Fibroblast of skin of right quadriceps (primary cell): ENCODE measurements around the gene DYNLT2B.
"Not testable (repeated sequence)": the region's sequence is repeated elsewhere in the genome, so short reads cannot be mapped to it uniquely, and the experiment has no call there.

Experiments
- DNase-seq: peaks from one replicate; pipeline ENCODE4 v3.0.0-alpha.2; 2013

The DYNLT2B gene

DNA sequence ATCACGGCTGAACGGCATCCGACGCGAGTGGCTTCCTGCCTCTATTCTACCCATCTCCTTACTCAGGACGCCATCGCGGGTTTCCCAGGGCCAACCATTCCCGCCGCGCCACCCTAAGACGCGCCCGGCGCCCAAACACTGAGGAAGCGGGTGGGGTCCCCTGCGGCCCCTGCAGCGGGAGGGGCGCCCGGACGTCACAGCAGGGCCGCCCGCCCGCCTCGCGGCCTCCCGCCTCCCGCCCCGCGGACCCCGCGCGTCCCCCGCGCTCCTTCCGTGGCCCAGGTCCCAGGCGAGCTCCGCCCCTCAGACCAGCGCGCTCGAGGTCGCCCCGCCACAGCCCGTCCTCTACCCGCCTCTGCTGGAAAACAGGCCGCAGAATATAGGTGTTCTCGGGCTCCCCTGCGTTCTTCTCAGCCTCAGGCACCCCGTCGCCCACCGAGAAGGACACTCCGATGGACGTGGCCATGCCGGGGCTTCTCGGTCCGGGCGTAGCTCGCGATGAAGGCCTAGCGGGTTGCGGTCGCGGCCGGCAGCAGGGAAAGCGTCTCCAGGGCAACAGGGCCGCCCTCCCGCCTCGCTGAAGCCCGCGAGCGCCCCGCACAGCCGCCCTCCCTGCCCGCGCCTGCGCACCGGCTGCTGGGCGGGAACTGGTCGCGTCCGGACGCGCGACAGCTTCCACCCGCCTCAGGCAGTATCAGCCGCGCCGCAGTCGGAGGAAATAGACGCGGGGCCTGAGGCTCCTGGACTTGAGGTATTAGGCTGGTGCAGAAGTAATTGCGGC lies at the start of gene DYNLT2B:
Gene DYNLT2B, minus strand, starts transcription at position 554 of the 781 bp plus-strand sequence. Its CDS starts 88 bp downstream, at position 466.
- peak; percentile 88 for DNase-seq

DNA sequence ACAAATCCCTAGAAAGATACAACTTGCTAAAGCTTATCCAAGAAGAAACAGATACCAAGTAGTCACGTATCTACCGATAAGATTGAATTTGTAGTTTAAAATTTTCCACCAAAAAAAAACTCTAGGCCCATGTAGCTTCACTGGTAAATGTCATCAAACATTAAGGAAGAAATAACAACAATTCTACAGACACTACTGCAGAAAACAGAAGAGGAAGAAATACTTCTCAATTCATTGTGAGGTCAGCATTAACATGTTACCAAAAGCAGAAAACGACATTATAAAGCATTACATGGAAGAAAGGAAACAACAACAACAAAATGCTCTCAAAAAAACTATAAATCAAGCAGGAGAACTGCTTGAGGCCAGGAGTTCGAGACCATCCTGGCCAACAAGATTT lies 47.7 kb upstream of the DYNLT2B start:
- DNase-seq: no peak

GRCh38 chr3:196360586-196360985 lies 42.5 kb upstream of the DYNLT2B start:
- no peak for DNase-seq

GRCh38 chr3:196358540-196358939 lies 40.5 kb upstream of the DYNLT2B start:
- not testable (repeated sequence) for DNase-seq

- no peak for DNase-seq
Measured at GRCh38 chr3:196357905-196358304, 39.9 kb upstream of the DYNLT2B start.

GRCh38 chr3:196356556-196356955 lies 38.5 kb upstream of the DYNLT2B start:
- DNase-seq: no peak

DNA sequence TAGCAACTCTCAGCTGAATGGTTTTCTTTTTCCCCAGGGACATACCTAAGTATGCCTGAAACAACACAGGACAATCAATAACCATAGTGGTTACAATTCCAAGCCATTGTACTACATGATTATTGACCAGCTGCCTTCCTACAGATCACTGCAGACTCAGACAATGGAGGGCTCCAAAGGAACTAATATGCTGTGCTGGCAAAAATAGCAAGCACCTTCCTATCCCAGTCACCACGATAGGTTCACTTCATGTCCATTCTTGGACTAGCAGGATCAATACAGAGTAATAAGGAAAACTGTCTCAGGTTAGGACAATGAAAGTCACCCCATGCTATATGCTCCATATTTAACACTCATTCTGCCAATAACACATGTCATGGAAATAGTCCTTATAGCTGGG lies 37.6 kb upstream of the DYNLT2B start:
- DNase-seq: no peak

- DNase-seq: no peak
Measured at GRCh38 chr3:196354132-196354531, 36.1 kb upstream of the DYNLT2B start.

DNA sequence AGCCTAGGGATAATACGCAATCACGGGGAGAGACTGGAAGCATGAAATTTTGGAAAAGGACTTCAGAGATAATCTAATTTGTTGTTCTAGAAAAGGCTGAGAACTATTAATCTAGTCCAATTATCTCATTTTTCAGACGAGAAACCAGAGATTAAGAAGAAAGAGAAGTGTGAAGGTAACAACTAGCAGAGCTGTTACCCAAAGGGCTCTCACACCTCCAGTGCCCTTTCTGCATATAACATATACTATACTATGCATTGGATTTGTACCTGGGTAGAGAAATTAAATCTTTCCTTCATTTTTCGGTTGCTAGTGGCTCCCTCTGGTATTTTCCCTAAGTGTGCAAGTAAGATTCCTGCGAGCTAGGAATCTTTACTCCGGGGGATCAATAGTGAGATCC lies 33.5 kb upstream of the DYNLT2B start:
- no peak for DNase-seq

GRCh38 chr3:196350067-196350466 lies 32.0 kb upstream of the DYNLT2B start:
- no peak for DNase-seq

GRCh38 chr3:196348698-196349097 lies 30.7 kb upstream of the DYNLT2B start:
- DNase-seq: no peak

- no peak for DNase-seq
Measured at GRCh38 chr3:196344663-196345062, 26.6 kb upstream of the DYNLT2B start.

GRCh38 chr3:196343917-196344316 lies 25.9 kb upstream of the DYNLT2B start:
- DNase-seq: not testable (repeated sequence)

GRCh38 chr3:196341137-196341536 lies 23.1 kb upstream of the DYNLT2B start:
- peak; percentile 58 for DNase-seq

GRCh38 chr3:196340466-196340865 lies 22.4 kb upstream of the DYNLT2B start:
- no peak for DNase-seq

GRCh38 chr3:196339493-196340254 lies 21.6 kb upstream of the DYNLT2B start:
- peak; percentile 54 for DNase-seq

DNA sequence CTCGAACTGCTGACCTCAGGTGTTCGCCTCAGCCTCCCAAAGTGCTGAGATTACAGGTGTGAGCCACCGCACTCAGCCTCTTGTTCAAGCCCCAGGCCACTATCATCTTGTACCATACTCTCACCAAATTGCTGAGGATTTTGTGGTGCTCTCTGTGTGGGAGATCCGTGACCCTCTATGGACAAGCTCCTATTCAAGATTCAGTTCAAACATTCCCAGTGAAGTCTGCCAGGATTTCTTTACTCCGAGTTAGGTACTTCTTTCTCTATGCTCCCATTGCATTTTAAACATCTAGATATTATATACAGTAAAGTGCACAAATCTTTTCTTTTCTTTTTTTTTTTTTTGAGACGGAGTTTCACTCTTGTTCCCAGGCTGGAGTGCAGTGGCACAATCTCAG lies 21.0 kb upstream of the DYNLT2B start:
- no peak for DNase-seq

DNA sequence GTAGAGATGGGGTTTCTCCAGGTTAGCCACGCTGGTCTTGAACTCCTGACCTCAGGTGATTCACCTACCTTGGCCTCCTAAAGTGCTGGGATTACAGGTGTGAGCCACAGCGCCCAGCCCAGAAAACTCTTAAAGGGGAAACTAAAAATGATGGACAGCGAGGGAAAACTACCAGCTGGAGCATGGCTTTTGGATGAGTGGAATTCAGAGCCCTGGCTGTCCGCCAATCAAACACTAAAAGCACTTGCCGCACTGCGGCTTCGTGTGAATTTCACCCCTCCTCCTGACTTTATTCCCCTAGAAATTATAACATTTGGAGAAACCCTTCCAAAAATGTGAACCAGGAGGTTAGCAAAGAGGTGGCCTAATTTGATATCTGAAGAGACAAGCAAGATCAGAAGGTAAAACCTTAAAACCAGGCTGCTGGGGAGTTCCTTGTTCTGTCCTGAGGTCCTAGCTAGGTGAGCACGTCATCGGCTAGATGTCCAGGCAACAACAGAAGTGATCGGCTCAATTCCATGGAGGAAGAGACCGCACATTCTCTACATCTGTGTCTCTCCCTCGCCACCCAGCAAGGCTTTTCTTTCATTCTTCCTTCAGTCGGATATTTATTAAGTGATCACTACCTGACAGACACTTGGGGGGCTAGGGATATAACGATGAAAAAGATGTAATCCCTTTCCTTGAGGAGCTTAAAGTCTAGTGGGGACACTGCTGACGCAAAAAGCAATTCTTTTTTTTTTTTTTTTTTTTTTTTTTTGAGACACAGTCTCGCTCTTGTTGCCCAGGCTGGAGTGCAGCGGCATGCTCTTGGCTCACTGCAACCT lies 18.5 kb upstream of the DYNLT2B start:
- DNase-seq: no peak

DNA sequence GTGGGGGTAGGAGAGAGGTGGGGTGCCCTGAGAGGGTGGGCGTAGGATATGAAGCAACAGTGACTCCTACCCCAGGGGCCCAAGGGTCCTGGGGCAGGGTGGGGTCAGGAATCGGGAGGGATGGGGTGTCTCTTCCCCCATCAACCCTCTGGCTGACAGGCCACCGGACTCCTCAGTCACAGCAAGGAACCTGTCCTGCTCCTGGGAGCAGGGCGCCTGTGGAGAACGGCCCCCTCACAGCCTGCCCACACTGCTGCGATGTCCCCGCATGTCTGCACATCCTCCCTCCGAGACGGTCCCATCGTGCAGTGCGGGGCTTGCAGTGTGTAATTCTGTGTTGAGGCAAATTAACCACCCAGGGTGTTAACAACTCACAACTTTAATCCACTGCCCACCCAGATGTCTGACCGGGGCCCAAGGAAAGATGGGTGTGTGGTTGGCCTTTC lies 17.5 kb upstream of the DYNLT2B start:
- no peak for DNase-seq

DNA sequence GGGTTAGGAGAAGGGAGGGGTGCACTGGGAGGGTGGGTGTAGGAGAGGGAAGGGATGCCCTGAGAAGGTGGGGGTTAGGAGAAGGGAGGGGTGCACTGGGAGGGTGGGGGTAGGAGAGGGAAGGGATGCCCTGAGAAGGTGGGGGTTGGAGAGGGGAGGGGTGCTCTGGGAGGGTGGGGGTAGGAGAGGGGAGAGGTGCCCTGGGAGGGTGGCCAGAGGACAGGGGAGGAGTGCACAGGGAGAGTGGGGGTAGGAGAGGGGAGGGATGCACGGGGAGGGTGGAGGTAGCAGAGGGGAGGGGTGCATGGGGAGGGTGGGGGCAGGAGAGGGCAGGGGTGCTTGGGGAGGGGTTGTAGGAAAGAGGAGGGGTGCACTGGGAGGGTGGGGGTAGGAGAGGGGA lies 16.9 kb upstream of the DYNLT2B start:
- DNase-seq: no peak

GRCh38 chr3:196332168-196332567 lies 14.1 kb upstream of the DYNLT2B start:
- DNase-seq: no peak

- no peak for DNase-seq
Measured at GRCh38 chr3:196327405-196327804, 9.4 kb upstream of the DYNLT2B start.

GRCh38 chr3:196326936-196327335 lies 8.9 kb upstream of the DYNLT2B start:
- no peak for DNase-seq
